GM19395 (cell line): Measurements from ENCODE around the gene YTHDC1.
"Not testable (repeated sequence)": the region's sequence is repeated elsewhere in the genome, so short reads cannot be mapped to it uniquely, and the experiment has no call there.

Source experiments
- ATAC-seq: cut with Tn5 transposase; IDR thresholded peaks from one replicate; pipeline ENCODE4 v1.9.1; 2021; ENCODE audit warnings: mild to moderate bottlenecking, moderate library complexity; ENCODE audit not compliant: unreplicated experiment

Gene YTHDC1

DNA sequence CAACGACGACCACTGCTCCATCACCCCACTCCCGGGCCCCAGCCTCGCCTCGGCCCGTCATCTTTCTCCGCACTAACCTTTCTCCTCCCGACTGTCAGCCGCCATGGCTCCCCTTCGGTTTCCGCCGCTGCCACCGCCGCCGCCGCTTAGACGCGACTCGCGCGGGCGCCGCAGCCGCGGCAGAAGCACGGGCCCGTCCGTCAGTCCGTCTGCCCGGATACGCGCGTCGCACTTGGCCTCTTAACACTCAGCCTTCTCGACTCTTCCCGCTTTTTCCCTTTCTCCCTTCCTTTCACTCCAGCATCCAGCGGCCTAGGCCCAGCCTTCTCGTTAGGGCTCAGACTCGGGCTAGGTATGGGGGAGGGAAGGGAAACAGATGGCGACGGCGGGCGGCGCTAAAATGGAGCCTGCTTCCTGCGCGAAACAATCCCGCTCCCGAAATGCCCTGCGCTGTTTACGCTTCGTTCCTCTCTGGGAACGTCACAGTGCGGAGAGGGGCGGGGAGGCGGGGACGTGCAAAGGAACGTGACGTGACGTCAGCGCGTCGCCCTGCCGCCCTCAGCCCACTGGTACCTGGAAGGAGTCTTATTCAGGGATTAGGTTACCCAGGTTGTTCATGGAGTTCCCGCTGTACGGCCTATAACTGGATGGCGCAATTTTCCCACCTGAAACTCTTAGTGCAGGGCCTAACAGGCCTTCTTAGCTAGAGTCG, at the start of gene YTHDC1:
YTHDC1 (minus strand) TSS at position 442 of the 712 bp plus-strand sequence; CDS start at position 105, 337 bp downstream.
- ATAC-seq, result peak; percentile 96

- no peak for ATAC-seq
Measured at GRCh38 chr4:68399306-68399705, 49.4 kb upstream of the YTHDC1 start.

- ATAC-seq, result no peak
Measured at GRCh38 chr4:68396756-68397155, 46.9 kb upstream of the YTHDC1 start.

DNA sequence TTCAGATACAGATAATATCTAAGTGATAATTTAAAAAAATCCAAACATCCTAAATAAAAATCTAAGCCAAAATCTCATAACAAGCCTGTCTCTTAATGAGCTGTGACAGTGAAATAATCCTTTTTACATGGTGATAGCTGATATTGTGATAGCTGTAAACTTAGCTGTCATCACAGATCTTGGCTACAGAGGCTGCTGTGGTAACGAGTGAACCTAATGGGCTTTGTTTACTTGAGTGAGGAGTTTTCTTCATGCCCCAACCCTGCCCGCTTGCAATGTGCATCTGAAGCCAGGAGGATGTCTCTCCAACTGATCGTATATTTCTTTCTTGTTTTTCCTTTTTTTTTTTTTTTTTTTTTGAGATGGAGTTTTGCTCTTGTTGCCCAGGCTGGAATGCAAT, 41.5 kb upstream of the YTHDC1 start:
- no peak for ATAC-seq

DNA sequence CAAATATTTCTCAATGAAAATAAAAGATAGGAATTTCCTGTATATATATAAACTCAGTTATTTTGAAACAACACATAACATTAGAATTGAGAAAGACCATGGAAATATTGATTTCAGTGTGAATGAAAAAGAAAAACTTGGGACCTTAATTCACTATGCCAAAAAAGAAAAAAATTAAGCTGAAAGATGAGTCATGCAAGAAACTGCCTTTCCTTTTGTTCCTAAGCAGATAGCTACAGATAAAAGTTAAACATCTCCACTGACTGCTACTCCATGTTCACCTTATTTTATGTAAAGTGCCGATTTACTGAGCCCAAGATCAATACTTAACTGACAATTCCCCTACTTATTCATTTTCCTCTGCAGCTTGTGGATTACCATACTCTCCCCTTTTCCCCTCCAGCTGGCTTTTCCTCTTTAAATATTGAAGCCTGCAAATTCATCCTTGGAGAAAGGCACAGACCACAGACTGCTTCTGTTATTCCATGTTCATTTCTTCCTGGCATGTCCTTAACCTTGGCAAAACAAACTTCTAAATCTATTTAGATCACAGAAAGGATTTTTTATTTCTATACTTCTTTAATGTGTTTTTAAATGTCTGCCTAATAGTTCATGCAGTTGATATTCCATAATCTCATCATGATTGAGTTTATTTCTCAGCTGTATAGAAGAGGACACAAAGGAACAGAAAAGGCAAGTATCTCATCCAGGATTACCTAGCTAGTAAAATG, 40.5 kb upstream of the YTHDC1 start:
- ATAC-seq, result no peak

- ATAC-seq, result not testable (repeated sequence)
Measured at GRCh38 chr4:68389386-68389913, 39.6 kb upstream of the YTHDC1 start.

GRCh38 chr4:68388347-68388865, 38.5 kb upstream of the YTHDC1 start:
- no peak for ATAC-seq

DNA sequence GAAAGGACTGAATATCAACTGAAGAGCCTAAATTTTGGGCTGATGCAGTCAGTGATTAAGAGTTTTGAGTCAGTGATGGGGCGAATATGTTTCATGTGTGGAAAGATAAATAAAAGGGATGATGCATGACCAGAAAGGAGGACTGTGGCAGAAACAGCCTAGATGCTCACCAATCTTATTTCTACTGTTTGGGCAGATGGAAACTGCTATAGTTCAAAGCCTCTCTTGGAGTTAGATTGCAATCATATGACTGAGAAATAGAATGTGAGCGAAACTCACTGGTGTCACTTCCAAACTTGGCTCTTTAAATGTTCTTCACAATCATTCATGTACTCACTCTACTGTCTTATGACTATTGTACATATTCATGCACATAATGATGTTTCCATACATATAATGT, 35.4 kb upstream of the YTHDC1 start:
- no peak for ATAC-seq

DNA sequence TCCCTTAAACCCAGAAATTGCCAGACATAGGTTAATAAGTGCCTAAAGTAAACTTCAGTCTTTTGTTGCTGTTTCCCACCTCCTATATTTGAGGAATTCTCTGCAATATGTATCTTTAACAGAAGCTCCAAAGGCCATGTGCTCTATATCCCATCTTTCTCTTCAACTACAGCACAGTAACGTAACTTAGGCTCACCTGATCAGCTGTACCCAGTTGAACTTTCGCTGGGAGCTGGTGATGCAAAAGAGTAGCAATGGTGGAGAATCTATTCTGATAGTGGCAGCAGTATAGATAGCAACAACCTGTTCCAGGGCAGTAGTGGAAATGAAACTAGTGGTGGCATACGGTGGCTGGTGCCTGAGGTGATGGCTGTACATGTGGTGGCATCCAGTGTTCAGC, 33.2 kb upstream of the YTHDC1 start:
- ATAC-seq, result no peak

DNA sequence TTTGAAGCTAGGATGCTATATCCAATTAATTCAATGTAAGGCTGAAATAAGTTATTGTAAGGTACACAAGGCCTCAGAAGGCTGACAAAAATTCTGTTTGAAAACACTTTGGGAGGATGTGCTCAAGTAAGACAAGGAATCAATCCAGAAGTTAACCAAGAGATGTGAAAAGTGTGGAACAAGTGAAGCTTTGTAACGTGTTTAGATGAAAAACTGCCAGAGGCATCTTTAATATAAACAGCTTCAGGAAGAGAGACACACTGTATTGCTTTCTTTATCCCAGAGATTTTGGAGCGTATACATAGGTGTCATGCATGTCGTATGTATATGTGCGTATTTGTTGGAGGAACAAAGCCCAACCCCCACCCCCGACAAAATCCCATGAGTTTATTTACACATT, 28.3 kb upstream of the YTHDC1 start:
- no peak for ATAC-seq

DNA sequence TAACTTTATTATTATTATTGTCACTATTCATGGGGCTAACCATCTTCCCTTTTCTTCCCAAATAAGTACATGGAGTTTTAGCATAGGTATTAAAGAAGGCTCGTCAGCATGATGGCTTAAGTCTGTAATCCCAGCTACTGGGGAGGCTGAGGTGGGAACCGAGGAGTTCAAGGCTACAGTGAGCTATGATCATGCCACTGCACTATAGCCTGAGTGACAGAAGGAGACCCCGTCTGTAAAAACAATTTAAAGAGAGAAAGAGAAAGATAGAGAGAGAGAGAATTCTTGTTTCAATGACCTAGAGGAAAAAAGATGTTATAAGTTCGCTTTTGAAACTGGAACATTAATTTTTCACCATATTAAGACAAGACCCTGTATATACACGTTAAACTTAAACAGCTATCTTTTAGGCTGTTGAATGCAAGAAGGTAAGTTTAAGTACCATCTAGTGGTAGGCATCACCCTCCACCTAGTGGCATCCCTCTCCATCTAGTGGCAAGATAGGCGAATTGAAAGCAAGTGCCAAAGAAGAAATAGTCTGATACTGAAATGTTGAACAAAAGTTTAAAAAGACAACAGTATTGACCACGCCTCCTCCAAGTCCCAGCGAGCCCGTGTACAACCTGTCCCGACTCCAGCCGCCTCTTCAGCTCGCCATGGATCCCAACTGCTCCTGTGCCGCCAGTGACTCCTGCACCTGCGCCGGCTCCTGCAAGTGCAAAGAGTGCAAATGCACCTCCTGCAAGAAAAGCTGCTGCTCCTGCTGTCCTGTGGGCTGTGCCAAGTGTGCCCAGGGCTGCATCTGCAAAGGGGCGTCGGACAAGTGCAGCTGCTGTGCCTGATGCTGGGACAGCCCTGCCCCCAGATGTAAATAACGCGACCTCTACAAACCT, 26.0 kb upstream of the YTHDC1 start:
- ATAC-seq, result peak; percentile 74

DNA sequence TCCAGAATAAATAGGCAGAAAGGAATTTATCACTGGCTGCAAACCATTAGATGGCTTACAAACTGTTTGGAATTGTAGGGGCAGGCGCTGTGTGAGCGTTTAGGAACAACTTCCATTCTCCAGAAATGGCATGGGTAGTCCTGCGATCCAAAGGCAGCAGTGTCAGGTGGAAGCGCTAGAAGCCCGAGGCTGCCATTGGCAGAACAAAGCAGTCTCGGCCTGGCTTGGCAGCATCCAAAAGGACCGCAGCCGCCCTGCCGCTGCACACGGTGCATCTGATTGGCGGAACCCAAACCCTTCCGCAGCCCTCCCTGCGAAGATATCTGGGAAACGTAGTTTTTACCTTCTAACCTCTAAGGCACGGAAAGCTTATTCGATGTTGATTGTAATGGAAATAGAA, 23.6 kb upstream of the YTHDC1 start:
- peak; percentile 96 for ATAC-seq

DNA sequence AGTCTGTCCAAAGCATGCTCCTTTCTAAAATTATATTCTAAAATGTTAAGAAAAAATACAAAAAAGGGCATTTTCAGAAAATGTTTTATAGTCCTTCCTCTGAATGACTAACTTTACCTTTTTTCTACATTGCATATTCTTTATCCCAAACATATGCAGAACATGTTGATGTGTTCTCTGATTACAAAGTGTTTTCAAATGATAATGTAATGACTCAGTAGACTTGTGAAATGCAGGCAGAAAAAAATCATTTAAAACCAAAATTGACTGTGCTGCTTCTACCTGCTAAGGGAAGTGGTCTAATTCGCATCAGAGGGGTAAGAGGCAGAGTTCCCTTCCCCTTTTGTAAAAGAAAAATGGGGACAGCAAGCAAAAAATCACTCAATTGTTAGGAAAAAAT, 22.7 kb upstream of the YTHDC1 start:
- no peak for ATAC-seq

DNA sequence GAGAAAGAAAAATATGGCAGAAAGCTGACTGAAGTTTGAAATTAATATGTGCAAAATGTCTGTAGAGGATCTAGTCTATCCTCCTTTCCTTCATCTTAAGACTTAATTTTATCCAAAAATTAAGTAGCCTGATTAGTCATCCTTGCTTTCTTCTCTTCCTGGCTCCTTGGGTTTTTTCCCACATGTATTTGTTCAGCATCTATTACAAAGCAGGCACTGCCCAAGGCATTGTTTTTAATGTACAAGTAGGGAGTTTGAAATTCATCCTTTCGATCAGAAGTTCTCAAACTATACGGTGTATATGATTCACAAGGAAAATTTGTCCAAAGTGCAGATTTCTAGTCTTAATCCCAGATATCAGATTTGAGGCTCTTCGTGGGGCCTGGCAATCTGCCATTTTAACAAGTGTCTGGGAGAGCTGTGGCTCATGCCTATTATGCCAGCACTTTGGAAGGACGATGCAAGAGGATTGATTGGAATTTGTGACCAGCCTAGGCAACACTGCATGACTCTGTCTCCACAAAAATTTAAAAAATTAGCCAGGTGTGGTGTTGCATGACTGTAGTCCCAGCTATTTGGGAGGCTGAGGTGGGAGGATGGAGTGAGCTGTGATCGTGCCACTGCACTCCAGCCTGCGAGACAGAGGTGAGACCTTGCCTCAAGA, 19.4 kb upstream of the YTHDC1 start:
- no peak for ATAC-seq

DNA sequence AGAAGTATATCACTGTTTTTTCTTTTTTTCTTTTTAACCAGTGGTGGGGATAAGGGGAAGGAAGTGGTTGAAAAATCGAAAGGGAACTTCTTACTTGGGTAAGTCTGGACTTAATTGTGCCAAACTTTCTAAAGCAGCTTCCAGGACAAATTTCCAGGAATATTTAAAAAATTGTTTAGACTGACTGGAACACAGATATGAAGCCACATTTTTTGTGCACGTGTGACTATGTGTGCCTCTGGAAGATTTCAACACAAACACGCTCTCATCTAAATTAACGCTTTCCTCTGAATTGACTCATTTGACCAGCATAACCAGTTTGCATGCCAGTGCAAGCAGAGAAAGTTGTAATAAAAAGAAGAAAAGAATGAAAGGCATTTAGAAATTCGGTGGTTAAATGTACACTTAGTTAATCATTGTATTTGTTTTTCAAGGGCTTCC, 18.8 kb upstream of the YTHDC1 start:
- ATAC-seq, result no peak

- ATAC-seq, result no peak
Measured at GRCh38 chr4:68367835-68368234, 17.9 kb upstream of the YTHDC1 start.

DNA sequence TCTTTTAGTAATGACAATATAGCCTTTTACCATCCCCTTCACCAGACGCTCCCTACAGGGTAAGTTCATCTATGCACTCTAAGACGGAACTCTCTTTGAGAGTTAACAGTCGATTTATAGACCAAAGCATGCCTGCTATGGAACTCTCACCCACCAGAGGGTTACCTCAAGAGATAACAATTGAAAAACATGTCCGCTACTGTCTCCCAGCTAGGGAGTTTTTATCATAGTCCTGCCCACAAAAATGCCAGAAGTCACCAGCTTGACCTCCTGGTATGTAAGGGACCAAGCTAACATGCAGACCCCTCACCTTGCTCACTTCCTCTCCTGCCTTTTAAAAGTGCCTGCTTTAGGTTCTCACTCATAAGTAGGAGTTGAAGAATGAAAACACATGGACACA, 16.7 kb upstream of the YTHDC1 start:
- no peak for ATAC-seq

DNA sequence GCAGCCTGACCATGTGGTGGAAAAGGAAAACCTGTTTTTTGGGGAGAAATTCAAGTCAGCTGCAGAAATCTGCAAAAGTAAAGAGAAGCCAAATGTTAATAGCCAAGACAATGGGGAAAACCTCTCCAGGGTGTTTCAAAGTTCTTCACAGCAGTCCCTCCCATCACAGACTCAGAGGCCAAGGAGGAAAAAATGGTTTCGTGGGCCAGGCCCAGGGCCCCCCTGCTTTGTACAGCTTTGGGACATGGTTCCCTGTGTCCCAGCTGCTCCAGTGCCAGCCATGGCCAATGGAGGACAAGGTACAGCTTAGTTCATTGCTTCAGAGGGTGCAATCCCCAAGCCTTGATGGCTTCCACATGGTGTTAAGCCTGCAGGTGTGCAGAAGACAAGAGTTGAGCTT, 15.2 kb upstream of the YTHDC1 start:
- no peak for ATAC-seq

GRCh38 chr4:68361146-68361589, 11.3 kb upstream of the YTHDC1 start:
- ATAC-seq, result no peak

- no peak for ATAC-seq
Measured at GRCh38 chr4:68360231-68360968, 10.5 kb upstream of the YTHDC1 start.
